ENCODE results near the gene LRCOL1.
A peak's percentile ranks its signal among the peaks of the same experiment; 100 is the strongest.

The LRCOL1 gene

GRCh38 chr12:132618683-132619043 lies 8.3 kb upstream of the LRCOL1 start, which contains the start of gene P2RX2:
Gene P2RX2, plus strand, starts transcription at chr12:132618776. Its CDS starts 41 bp downstream, at chr12:132618817.
- DNase-seq: peak in 1 of 2 experiments; percentile 72

GRCh38 chr12:132617822-132618682 lies 7.7 kb upstream of the LRCOL1 start:
- DNase-seq: peak in 1 of 2 experiments; percentile 78

DNA sequence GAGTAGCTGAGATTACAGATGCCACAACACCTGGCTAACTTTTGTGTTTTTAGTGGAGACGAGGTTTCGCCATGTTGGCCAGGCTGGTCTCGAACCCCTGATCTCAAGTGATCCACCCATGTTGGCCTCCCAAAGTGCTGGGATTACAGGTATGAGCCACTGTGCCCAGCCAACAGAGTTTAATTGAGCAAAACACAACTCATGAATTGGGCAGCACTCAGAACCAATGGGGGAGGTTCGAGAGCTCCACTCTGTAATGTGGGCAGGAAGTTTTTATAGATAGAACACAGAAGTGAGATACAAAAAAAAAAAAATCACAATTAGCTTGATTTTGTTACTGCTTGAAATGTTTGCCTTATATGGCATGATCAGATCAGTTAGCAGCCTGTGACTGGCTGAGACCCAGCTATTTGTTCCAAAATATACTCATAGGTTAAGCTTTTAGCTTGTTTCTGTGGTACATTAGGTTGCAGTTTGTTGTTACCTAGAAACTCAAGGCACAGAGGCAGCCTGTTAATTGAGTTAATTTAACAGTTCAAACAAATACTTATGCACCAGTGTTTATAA lies 6.8 kb upstream of the LRCOL1 start:
- no peak for DNase-seq

DNA sequence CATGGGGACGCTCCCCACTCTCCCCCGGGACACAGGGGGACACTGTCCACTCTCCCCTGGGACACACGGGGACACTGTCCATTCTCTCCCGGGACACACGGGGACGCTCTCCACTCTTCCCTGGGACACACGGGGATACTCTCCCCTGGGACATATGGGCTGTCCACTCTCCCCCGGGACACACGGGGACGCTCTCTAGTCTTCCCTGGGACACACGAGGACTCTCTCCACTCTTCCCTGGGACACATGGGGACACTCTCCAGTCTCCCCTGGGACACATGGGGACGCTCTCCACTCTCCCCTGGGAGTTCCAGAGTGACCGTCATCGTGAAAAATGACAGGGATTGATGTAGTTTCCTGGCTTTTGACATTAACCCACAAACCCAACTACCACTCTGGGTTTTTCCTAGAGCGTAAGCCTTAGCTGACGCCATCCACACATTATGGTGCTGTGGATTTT lies 5.2 kb upstream of the LRCOL1 start:
- no peak for DNase-seq

DNA sequence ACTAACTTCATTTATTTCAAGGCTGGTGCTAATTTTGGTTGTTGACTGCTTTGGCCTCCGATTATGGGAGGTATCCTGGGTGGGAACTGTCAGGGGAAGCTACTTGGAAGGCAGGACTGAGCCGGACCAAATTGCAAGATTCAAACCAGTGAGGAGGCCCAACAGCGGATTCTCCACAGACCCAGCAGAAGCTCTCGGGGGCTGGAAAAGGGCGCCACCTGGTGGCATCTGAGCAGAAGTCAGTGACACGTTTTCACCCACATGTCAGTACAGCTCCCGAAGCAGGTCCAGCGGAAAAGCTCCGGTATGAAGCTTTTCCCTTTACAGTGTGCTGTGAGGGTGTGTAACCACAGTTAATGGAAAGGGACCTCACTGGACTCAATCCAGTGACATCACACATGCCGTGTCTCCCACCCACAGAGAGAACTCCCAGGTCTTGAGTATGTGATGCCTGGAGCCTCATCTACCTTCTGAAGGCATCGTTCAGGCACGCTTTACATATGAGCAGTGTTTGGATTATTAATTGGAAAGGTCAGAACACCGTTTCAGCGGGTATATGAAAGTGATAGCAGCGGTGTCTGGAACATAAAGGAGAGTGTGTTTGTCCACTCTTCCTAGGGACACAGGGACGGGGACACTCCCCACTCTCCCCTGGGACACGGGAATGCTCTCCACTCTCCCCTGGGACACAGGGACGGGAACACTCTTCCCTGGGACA lies 4.6 kb upstream of the LRCOL1 start:
- peak; percentile 90 to 96 for DNase-seq

DNA sequence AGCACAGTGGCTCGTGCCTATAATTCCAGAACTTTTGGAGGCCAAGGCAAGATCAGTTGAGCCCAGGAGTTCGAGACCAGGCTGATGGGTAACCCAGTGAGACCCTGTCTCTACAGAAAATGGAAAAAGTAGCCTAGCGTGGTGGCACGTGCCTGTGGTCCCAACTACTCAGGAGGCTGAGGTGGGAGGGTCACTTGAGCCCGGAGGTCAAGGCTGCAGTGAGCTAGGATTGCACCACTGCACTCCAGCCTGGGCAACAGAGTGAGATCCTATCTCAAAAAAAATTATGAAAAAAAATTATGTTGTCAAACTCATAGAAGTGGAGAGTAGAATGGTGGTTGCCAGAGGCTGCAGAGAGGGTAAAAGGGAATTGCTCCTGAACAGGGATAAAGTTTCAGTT lies 3.6 kb upstream of the LRCOL1 start:
- DNase-seq: no peak

DNA sequence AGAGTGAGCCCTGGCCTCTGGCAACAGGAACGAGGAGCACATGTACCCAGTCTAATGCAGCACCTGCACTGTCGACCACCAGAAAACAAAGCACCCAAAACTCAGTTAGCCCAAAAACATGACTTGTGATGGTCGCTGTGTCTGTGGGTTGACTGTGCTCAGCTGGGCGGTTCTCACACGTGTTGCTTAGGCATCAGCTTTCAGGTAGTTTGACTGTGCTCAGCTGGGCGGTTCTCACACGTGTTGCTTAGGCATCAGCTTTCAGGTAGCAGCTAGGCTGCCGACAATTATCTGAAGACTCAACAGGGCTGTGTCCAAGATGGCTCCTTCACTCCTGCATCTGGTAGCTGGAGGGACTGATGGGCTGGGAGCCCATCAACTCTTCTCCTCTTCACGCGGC lies 1.2 kb upstream of the LRCOL1 start:
- DNase-seq: no peak

DNA sequence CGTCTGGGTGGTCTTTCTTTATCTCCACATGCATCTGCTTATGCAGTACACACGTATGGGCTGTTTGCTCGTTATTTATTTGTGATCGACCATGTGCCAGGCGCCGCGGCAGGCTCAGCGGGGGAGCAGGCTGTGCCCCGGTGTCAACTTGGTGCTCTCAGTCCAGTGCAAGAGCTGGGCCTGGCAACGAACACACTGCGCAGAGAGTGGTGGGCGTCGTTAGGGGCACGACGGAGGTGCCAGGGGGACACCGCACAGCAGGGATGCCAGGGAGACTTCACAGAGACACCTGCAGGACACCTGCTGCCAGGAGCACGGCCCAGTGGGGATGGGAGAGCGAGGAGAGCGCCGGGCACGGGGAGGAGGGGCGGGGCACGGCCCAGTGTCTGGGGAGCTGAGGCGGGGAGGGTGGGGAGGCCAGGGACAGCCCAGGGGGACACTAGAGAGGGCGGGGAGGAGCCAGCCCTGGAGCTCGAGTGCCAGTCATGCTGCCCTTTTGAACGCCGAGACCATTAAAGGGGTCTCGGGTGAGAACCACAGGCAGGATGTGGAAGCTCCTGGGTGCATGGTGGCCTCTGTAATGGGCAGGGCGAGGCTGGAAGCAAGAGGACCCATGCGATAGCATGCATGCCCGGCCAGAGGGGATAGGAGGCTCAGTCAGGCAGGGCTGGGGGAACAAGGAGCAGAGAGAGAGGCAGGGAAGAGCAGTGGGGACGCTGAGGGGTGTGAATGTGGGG lies 652 bp upstream of the LRCOL1 start:
- DNase-seq: peak in 1 of 2 experiments; percentile 55

DNA sequence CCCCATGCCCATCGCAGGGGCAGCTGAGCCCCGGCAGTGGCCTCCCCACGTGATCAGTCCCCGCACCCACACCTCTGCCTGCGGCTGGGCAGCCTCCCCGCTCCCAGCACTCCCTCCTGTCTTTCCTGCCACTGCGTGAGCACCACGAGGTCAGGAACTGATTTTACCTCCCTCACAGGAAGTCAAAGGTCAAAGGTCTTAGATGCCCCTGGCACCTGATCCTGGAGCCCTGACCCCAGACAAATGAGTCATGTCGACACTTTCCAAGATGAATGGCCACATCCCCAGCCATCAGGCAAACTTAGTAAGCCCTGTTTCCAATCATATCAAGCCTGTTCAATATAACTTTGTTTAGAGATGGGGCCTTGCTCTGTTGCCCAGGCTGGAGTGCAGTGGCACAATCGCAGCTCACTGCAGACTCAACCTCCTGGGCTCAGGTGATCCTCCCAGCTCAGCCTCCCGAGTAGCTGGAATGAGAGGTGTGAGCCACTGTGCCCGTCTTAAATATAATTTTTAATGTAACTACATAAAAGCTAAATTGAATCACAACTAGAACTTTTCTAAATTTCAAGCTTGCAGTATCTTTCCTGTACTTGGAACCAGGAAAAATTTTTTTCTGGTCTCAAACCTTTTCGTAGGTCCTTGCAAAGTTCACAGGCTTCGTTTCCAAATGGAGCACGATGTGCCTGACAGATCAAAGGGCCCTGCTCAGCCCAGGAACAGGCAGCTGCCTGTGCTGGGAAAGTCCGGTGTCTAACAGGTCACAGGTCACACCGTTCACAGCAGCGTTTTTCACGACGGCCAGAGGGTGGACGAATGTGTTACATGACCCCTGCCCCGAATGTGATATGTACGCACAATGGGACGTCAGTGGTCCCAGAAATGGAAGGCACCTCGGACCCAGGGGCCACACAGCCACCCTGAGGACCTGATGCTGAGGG lies 1.9 kb downstream of the LRCOL1 start:
- DNase-seq: no peak

GRCh38 chr12:132606927-132607326 lies 3.5 kb downstream of the LRCOL1 start:
- no peak for DNase-seq

- DNase-seq: no peak
Measured at GRCh38 chr12:132606466-132606865, 3.9 kb downstream of the LRCOL1 start.

GRCh38 chr12:132605892-132606291 lies 4.5 kb downstream of the LRCOL1 start:
- no peak for DNase-seq

DNA sequence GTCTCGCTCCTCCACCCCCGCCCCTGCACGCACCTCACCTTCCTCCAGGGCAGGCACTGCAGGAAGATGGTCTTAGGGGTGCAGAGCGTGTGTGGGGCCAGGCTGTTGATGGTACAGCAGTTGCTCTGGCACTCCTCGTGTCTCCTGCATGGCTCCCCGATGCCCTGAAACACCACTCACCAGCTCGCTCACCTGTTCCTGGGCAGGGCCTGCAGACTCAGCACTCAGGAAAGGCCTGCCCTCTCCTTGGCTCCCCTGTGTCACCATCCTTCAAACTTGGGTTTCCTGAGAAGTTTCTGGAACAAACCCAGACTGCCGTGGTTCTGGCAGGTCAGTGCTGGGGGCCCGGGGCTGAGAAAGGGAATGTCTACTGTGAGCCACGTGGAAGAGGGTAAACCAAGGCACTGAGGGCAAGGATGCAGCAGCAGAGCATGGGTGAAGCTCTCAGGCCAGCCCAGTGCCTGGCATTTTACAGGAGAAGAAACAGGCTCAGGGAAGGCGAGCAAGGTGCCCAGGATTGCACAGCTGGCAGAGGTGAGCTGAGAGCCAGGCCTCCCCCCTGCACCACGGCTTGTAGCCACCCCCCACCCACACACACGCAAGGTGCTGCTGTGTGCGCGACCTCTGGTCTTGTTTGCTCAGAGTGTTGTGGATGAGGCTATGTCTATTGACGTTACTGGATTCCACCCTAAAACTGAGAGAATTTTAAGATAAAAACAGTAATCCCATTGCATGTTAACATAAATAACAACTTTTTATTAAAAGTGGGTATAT lies 5.5 kb downstream of the LRCOL1 start:
- DNase-seq: no peak

DNA sequence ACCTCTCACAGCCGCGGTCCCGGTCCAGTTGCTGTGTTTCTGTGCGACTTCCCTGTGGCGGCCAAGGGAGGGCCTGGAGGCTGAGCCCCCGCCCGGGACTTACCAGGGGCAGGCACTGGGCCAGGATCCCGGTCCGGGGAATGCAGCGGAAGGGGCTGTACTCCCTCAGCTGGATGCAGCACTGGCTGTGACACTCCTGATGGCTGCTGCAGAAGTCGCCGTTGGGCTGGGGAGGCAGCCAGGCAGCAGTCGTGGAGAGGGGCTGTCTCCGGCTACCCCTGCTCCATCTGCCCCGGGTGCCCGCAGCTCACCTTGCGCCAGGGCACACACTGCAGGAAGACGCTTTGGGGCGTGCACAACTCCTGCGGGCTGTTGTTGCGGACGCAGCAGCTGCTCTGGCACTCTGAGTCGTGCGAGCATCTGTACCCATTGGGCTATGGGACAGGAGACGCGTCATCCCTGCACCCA lies 6.2 kb downstream of the LRCOL1 start:
- DNase-seq: no peak

- DNase-seq: peak in 1 of 2 experiments; percentile 15
Measured at GRCh38 chr12:132603240-132604150, 6.9 kb downstream of the LRCOL1 start.

DNA sequence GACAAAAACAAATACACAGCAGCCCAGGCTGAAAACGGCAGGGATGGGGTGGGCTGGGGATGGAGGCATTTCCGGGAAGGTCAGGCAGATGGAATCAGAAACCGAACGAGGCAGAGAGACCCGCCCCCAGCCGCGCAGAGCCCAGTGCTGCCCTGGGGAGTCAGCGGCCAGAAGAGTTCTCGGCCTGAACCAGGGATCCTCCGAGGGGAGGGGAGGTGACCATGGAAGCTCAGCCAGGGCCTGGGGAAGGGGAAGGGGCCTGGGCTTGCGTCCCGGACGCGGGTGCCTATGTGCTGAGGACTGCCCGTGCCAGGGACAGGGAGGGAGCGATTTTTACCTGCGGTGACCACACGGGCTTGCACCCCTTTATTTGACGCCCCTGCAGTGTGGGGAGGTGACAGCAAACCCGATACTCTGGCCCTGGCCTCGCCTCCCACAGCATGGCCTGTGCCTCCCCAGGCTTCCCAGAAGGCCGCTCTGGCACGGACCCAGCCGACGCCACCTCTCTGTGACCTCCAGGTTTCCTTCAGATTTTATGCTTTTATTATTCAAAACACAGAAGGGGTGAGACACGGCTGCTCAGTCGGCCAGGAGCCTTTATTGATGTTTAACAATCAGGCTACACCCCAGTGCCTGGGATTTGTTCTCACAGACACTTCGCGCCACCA lies 7.7 kb downstream of the LRCOL1 start:
- peak in 1 of 2 experiments; percentile 73 for DNase-seq

- DNase-seq: peak in 1 of 2 experiments; percentile 34
Measured at GRCh38 chr12:132601171-132601883, 9.1 kb downstream of the LRCOL1 start.

Data from NCI-H526 (cell line).